ENCODE measurements around the gene SYNJ2. TPM values are rescaled to one million over a fixed set of nuclear protein-coding genes. Genes with fewer than 3 reads are reported as not detected.
"Not testable (repeated sequence)": the region's sequence is repeated elsewhere in the genome, so short reads cannot be mapped to it uniquely, and the experiment has no call there.

The SYNJ2 gene
- total and polyA plus RNA-seq, 9 donors: 3.6 to 18.7 (median 9.8) TPM

GRCh38 chr6:157946865-157947532 is 34.7 kb upstream of the SYNJ2 start:
- intact Hi-C loops (cut with DNase I): no loop called here
- H3K4me3 ChIP-seq: no peak overlapping the region
- peaks cover 1% of the 10 kb centered on the region for H3K4me1 ChIP-seq (ENCODE audit: insufficient read depth)
- TF ChIP-seq EP300 (IDR thresholded peaks at IDR 0.05) (no peak), POLR2A (IDR thresholded peaks at IDR 0.05) (no peak), CTCF (IDR thresholded peaks at IDR 0.05) (peak in 2 of 3 donors; percentile 24 to 40)
- DNase-seq: no peak
- no peaks in the 10 kb centered on the region for H3K9me3 ChIP-seq
- H3K27ac ChIP-seq: no peak overlapping the region
- WGBS, 3 donors: 42 to 58% (median 45%) methylated on average over 5 of the region's 5 CpGs
- H3K27me3 ChIP-seq: no peaks in the 10 kb centered on the region
- no peaks in the 10 kb centered on the region for H3K36me3 ChIP-seq

- DNase-seq; H3K27ac ChIP-seq; H3K4me1 ChIP-seq (ENCODE audit: insufficient read depth); H3K4me3 ChIP-seq; H3K36me3 ChIP-seq; H3K9me3 ChIP-seq; H3K27me3 ChIP-seq; intact Hi-C loops (cut with DNase I): not testable (repeated sequence)
- WGBS, 3 donors: 77 to 90% (median 82%) methylated on average over 1 of the region's 1 CpG
Measured at GRCh38 chr6:157950899-157951298, 30.8 kb upstream of the SYNJ2 start.

GRCh38 chr6:157951828-157952227 is 29.8 kb upstream of the SYNJ2 start:
- H3K27me3 ChIP-seq: no peaks in the 10 kb centered on the region
- no peak overlapping the region for H3K27ac ChIP-seq
- H3K9me3 ChIP-seq: no peaks in the 10 kb centered on the region
- DNase-seq: no peak
- 73 to 81% (median 74%) methylated on average over 9 of the region's 9 CpGs for WGBS, 3 donors
- H3K4me3 ChIP-seq: no peak overlapping the region
- peaks cover 5% of the 10 kb centered on the region for H3K4me1 ChIP-seq (ENCODE audit: insufficient read depth)
- no peak for TF ChIP-seq POLR2A (IDR thresholded peaks at IDR 0.05)
- TF ChIP-seq CTCF (IDR thresholded peaks at IDR 0.05): no peak
- TF ChIP-seq EP300 (IDR thresholded peaks at IDR 0.05): no peak
- H3K36me3 ChIP-seq: no peaks in the 10 kb centered on the region
- intact Hi-C loops (cut with DNase I): no loop called here

- 80 to 86% (median 85%) methylated on average over 7 of the region's 7 CpGs for WGBS, 3 donors
- intact Hi-C loops (cut with DNase I): no loop called here
- no peaks in the 10 kb centered on the region for H3K27me3 ChIP-seq
- no peak overlapping the region for H3K27ac ChIP-seq
- peaks cover 5% of the 10 kb centered on the region for H3K4me1 ChIP-seq (ENCODE audit: insufficient read depth)
- no peaks in the 10 kb centered on the region for H3K36me3 ChIP-seq
- no peaks in the 10 kb centered on the region for H3K9me3 ChIP-seq
- H3K4me3 ChIP-seq: no peak overlapping the region
- DNase-seq: no peak
- no peak for TF ChIP-seq EP300 (IDR thresholded peaks at IDR 0.05)
- no peak for TF ChIP-seq CTCF (IDR thresholded peaks at IDR 0.05)
Measured at GRCh38 chr6:157952861-157953351, 28.8 kb upstream of the SYNJ2 start.

GRCh38 chr6:157953580-157954091 is 28.0 kb upstream of the SYNJ2 start:
- peaks cover 5% of the 10 kb centered on the region for H3K4me1 ChIP-seq (ENCODE audit: insufficient read depth)
- 50 to 60% (median 54%) methylated on average over 7 of the region's 7 CpGs for WGBS, 3 donors
- no peaks in the 10 kb centered on the region for H3K27me3 ChIP-seq
- H3K9me3 ChIP-seq: no peaks in the 10 kb centered on the region
- H3K4me3 ChIP-seq: peak overlapping the region; percentile 18
- H3K36me3 ChIP-seq: no peaks in the 10 kb centered on the region
- intact Hi-C loops (cut with DNase I): no loop called here
- no peak for DNase-seq
- TF ChIP-seq EP300 (IDR thresholded peaks at IDR 0.05): no peak
- TF ChIP-seq POLR2A (IDR thresholded peaks at IDR 0.05): no peak
- no peak for TF ChIP-seq CTCF (IDR thresholded peaks at IDR 0.05)
- H3K27ac ChIP-seq: no peak overlapping the region
